Thyroid gland (tissue), 4 donors: ENCODE measurements around the gene MPHOSPH6.

Source experiments
- POLR2A ChIP-seq, 2 donors: fragments of 450-650 bp; IDR thresholded peaks; one replicate each; pipeline ENCODE4 v1.6.1; 2017; ENCODE audit warnings: antibody characterized with exemption in 2 of 2, mild to moderate bottlenecking in 2 of 2, moderate library complexity in 1 of 2
- TF ChIP-seq, protein P1 (sequence below), 6 experiments: fragments of 200-600 bp in 3 of 6; fragments of 450-650 bp in 3 of 6; sonication (generic) in 3 of 6; IDR thresholded peaks; one replicate each; pipeline ENCODE4 v1.5.1; 2016 to 2019; ENCODE audit warnings: antibody characterized with exemption in 6 of 6, mild to moderate bottlenecking in 2 of 6, inconsistent platforms in 1 of 6, moderate library complexity in 1 of 6

DNA sequence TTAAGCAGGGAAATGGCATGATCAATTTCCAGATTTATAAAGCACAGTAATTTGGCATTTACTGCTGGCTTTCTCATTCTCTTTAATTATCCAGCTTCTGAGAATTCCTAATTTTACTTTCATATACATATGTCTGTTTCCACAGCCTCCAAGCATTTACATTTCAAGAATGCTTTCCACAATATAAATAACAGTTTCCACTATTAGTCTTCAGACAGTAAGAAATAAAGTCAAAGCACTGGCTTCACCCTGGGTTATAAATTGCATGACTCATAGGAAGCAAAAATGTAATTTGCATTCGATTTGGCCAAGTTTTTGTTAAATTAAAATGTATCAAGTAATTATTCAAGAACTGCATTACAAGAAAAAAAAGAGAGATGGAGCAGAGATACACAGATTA, 53.5 kb downstream of the MPHOSPH6 start:
- TF ChIP-seq, protein P1, sequence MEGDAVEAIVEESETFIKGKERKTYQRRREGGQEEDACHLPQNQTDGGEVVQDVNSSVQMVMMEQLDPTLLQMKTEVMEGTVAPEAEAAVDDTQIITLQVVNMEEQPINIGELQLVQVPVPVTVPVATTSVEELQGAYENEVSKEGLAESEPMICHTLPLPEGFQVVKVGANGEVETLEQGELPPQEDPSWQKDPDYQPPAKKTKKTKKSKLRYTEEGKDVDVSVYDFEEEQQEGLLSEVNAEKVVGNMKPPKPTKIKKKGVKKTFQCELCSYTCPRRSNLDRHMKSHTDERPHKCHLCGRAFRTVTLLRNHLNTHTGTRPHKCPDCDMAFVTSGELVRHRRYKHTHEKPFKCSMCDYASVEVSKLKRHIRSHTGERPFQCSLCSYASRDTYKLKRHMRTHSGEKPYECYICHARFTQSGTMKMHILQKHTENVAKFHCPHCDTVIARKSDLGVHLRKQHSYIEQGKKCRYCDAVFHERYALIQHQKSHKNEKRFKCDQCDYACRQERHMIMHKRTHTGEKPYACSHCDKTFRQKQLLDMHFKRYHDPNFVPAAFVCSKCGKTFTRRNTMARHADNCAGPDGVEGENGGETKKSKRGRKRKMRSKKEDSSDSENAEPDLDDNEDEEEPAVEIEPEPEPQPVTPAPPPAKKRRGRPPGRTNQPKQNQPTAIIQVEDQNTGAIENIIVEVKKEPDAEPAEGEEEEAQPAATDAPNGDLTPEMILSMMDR (IDR thresholded peaks at IDR 0.05) = no peak
- no peak for TF ChIP-seq POLR2A (IDR thresholded peaks at IDR 0.05)
